Cerebellar nuclear complex (tissue), 1 donor: ENCODE measurements around the gene LIN9.

Experiments used
- DNase-seq, 2 experiments: peaks; one replicate each; lab custom pipeline; 2025; lab: John Stamatoyannopoulos, UW

The LIN9 gene

DNA sequence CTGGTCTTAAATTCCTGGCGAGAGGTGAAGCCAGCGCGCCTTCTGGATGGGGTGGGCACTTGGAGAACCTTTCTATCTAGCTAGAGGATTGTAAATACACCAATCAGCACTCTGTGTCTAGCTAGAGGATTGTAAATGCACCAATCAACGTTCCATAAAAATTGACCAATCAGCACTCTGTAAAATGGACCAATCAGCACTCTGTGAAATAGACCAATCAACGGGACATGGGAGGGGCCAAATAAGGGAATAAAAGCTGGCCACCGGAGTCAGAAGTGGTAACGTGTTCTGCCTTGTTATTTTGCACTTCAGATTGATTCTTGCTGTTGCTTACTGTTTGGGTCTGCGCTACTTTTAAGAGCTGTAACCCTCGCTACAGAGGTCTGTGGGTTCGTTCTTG lies 12.0 kb upstream of the LIN9 start:
- DNase-seq, result no peak

DNA sequence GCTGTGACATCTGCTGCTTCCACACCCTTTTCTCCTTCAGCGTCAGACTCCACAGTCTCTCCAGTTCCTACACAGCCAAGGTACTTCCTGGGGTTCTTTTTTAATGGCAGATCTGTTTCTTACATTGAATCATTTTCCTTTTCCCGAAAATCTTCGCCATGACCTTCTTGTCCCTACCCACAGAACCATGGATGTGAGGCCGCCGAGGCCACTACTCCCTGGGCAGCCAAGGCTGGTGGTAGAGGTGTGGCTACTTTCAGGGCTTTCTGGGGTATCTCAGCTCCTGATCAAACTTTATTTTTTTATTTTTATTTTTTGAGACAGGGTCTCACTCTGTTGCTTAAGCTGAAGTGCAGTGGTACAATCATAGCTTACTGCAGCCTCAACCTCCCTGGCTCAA lies 9.5 kb upstream of the LIN9 start:
- no peak for DNase-seq

DNA sequence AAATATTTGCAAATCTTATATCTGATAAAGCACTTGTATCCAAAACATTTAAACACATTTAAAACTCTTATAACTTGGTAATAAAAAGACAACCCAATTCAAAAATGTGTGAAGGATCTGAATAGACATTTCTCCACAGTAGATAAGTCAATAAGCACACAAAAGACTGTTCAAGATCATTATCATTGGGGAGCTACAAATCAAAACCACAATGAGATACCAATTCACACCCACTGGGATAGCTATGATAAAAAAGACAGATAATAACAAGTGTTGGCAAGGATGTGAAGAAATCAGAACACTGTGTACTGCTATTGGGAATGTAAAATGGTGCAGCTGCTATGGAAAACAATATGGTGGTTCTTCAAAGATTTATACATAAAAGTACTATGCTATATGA lies 5.1 kb upstream of the LIN9 start:
- no peak for DNase-seq

DNA sequence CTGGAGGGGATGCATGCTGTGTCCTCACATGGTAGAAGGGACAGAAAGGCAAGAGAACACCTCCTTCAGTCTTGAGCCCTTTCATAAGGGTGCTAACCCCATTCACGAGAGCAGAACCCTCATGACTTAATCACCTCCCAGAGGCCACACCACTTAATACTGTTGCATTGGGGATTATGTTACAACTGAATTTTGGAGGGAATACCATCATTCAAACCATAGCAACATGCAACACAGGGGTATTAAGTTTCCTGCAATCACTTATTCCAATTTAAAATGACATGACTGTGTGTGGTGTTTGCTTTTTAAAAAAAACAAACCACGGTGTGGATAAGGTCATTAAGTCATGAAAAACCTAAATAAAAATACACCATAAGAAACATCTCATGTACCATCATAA lies 3.1 kb upstream of the LIN9 start:
- DNase-seq, result no peak

DNA sequence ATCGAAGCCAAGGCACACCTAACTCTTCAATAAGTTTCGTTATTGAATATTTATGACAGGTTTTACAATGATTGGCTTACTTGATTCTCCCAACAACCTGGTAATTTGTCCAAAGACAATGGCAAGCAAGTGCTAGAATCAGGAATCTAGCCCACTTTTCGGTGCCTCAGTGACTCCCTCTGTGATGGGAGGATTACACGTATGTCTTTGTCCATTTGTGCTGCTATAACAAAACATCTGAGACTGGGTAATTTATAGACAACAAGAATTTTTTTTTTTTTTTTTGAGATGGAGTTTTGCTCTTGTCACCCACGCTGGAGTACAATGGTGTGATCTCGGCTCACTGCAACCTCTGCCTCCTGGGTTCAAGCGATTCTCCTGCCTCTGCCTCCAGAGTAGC lies 2.4 kb upstream of the LIN9 start:
- DNase-seq, result no peak

DNA sequence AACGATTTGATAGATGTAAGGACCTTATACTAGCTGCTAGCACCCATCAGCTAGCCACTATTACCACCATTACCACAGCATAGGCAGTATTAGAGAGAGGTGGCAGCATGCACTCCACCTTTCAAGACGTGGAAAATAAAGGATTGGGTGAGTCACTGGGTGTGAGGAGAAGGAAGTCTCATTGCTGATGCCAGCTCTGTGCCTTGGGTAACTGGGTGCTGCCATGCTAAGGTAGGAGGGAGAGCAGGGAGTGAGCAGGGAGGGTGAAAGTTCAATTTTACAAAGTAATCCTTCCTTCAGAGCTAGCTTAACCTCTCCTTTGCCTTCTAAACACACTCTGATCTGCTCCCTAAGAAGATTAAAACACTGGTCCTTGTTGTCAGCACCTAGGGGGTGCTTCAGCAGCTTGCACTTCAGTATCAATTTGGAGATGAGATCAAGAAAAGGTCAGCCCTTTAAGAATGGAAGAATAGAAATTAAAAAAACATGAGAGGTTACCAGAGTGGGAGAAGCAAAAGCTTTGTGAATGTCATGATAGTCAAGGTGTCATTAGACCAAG lies 1.8 kb upstream of the LIN9 start:
- DNase-seq, result no peak

DNA sequence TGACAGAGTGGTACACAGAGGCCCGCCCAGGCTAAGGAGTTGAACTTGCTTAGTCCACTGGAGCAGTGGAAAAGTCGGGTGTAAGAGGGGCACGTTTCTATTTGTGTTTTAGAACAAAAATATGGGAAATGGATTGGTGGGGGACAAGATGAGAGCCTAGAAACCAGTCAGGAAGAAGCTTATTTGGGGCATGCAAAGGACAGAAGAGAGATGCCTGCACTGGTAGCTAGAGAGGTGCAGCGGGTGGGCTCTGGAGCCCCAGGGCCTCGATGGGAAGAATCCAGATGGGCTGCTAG lies 1.2 kb upstream of the LIN9 start:
- no peak for DNase-seq

DNA sequence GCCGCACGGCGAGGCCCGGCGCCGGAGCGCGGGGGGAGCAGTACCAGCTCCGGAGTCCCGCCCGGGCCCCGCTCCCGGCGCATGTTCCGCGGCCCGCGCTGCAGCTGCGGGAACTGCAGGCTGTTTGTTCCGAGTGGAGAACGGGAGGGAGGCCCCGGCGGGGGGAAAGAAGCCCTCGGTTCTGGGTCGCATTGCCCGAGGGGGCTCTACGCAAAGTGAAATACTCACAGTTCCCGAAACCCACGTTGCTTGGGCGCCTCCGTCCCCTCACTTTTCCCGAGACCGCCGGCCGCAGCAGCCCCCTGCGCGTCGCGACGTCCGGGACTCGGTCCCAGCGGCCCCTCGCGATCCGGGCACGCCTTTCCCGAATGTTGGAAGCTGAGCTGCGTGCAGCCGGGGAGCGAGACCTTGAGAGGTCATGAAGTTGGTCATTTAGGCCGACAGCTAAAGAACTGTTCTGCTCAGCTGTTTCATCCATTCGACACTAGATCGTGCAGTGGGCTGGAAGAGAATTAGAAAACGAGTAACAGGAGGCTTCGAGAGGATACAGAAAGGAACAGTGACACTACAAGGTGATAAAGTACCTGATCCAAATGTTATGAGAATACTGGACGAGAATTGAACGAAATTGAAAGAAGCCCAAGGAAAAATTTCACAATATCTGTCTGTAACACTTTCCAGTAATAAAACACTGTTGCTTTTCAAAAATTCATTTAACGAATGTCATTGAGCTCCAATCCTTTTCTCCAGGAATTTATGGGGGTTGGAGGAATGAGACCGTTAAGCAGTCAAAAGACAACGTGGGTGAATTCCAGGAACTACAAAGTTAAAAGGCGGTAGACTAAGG lies 657 bp upstream of the LIN9 start:
- DNase-seq, result no peak

DNA sequence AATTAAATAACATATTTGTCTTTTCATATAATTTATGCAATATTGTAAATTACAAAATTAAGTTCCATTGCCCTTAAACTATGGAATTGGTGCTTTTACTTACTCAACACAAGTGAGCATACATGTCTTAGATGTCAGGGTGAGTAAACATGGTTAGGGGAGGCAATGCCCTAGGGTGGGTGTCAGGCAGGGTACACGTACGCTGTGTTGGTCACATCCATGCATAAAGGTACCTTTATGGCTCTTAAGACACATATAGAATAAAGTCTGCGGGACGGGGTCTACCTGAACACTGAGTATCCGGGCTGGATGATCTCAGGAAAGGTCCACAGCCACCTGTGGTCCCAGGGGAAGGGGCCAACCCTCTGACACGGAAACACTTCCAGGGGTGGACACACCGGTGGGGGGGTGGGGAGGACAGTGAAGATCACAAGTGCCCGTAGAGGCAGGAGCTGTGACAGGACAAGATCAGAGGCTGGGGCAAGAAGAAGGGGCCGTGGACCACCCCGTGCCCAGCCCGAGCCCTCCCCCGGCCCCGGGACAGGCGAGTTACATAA lies 720 bp downstream of the LIN9 start:
- no peak for DNase-seq

DNA sequence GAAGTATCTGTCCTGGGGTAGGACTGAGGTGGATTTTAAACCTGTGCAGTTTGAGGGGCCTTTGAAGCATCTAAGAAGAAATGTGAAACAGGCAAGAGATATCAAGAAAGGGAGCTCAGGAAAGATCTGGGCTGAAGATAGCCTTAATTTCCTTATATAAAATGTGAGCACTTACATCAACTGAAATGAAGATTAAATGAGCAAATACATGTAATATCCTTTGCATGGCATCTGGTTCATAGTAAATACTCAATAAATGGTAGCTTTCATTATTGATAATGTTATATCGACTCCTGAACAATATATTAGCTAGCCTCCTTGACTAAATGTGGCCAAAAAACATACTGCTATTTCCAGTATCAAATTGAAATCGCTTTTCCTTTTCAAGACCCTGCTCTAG lies 2.5 kb downstream of the LIN9 start:
- no peak for DNase-seq

DNA sequence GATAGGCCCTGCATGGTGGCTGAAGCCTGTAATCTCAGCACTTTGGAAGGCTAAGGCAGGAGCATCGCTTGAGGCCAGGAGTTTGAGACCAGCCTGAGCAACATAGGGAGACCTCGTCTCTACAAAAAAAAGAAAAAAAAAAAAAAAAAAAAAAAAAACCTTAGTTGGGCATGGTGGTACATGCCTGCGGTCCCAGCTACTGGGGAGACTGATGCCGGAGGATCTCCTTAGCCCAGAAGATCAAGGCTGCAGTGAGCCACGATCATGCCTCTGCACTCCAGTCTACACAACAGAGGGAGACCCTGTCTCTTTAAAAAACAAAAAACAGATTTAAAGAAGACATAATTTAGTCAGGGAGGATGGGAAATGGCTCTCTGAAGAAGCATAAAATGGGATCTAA lies 3.8 kb downstream of the LIN9 start:
- no peak for DNase-seq

DNA sequence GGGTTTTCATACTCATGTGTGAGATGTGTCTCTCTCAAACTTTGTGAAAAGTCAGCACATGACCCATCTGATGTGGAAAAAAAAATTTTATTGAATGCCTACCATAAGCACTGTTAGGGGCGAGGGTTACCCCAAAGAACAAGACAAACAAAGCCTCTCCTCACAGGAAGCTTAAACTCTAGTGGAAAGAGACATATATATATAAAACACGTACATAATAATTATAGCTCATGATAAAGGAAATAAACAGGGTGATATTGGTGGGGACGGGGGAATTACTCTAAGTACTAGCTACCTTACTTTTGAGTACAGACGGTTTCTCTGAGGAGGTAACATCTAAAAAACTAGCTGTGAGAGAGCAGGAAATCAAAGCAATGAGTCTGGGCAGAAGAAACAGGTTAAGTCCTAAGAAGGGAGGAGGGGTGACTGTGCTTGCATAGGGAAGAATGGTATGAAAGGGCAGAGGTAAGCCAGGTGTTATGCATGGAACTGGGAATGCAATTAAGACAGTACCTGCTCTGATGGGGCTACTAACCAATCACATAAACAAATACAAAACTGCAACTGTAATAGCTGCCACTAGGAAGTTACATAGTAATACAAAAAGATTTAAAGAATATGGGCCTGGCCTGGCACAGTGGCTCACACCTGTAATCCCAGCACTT lies 4.5 kb downstream of the LIN9 start:
- DNase-seq, result no peak

DNA sequence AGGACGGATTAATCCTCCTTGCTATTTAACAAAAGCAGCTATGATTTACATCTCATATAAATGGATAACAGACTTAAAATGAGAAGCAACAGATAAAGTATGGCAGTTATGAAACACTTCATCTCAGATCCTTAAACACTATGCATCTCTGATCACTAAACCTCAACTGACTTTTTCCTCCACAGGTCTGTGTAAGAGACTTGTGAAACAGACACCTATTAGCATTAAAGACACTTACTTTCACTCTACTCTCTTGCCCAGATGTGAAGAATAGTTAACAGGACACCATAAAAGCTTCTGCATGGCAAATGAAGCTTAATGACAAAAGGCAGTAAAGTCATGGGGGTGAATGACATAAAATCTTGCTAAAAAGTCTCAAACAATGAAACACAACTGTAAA lies 6.2 kb downstream of the LIN9 start:
- no peak for DNase-seq

DNA sequence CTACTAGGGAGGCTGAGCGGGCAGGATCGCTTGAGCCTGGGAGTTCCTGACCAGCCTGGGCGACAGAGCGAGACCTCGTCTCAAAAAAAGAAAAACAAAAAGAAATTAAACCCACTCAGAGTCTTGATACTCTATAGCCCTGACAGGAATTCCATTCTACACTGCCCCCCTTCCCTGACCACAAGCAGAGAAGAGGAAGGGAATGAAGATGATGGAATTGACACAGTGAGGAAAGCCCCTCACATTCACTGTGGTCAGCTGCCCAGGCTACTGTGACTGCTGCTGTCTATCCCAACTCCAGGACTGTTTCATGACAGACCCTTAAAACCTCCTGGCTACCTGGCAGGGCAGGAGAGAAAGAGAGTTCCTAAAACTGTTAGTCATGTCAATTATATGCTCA lies 12.1 kb downstream of the LIN9 start:
- DNase-seq, result no peak

DNA sequence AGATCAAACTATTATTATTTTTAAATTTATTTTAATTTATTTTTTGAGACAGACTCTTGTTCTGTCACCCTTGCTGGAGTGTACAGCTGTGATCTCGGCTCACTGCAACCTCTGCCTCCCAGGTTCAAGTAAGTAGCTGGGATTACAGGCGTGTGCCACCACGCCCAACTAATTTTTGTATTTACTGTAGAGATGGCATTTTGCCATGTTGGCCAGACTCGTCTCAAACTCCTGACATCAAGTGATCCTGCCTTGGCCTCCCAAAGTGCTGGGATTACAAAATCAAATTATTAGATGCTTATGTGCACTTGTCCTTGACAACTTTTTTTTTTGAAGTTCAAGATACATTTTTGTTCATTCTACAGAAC lies 15.4 kb downstream of the LIN9 start:
- DNase-seq, result no peak

DNA sequence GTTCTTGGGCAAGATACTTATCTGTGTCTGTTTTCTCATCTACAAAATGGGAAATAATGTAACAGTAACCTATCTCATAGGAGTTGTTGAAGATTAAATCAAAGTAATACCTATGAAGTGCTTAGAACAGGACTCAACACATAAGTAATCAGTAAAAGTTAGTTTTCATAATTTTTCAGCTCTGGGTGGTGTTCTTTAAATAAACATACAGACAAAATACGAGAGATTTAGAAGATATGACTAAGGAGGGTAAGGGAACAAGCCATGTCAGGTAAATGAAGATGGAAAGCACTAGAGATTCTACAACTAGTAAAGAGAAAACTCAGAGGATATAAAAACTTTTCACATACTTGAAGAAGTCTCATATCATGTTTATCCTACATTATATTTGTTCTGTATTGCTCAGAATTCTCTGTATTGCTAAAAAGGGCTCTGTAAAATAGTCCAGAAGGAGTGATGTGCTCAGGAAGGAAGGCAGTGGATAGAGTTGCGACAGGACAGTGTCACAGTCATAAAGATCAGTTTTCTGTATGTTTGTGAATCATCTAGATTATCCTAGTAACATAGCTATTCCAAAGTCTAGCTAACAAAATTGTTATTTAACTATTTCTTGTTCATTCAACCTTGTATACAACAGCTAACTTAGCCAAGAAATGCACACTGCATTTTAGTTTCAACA lies 16.0 kb downstream of the LIN9 start:
- DNase-seq, result no peak

DNA sequence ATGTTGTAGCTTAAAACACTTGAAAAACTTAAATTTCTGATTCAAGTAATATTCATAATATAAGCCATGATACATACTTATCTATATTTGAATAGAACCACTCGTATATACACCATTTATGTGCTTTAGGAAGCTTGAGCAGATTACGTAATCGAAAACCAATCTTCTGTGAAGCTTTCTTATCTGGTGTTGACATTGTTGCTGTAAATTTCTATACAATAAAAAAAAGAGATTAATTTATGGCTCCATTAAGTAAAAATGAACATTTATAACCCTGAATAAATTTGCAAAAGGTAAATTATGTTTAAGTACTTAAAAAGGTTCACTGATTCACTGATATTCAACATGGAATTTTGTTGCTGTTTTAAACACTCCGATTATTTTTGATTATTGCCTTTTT lies 21.4 kb downstream of the LIN9 start:
- no peak for DNase-seq

DNA sequence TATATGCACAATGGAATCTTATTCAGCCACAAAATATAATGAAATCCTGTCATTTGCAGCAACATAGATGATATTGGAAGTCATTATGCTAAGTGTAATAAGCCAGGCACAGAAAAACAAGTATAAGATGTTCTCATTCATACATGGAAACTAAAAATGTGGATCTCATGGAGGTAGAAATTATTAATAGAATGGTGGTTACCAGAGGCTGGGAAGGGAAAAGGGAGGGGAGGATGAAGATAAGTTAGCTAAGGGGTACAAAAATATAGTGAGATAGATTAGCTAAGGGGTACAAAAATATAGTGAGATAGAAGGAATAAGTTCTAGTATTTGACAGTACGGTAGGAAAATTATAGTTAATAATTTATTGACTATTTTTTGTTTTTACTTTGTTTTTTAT lies 27.9 kb downstream of the LIN9 start:
- DNase-seq, result no peak

DNA sequence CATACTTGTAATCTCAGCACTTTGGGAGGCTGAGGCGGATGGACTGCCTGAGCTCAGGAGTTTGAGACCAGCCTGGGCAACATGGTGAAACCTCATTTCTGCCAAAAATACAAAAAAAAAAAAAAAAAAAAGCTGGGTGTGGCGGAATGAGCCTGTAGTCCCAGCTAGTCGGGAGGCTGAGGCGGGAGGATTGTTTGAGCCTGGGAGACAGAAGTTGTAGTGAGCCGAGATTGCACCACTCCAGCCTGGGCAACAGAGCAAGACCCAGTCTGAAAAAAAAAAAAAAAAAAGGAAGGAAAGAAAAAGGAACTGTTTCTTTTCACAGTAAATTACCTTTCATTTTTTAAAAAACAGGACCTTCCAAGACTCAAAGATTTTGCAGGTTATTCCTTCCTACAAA lies 29.5 kb downstream of the LIN9 start:
- no peak for DNase-seq

DNA sequence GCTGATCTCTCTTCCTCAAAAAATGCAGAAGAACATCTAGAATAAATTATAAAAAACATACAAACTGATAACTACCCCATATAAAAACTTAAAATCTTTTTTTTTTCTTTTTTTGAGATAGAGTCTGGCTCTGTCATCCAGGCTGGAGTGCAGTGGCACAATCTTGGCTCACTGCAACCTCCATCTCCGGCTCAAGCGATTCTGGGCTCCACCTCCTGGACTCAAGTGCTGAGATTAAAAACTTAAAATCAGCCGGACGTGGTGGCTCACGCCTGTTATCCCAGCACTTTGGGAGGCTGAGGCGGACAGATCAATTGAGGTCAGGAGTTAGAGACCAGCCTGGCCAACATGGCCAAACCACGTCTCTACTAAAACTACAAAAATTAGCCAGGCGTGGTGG lies 31.1 kb downstream of the LIN9 start:
- no peak for DNase-seq

DNA sequence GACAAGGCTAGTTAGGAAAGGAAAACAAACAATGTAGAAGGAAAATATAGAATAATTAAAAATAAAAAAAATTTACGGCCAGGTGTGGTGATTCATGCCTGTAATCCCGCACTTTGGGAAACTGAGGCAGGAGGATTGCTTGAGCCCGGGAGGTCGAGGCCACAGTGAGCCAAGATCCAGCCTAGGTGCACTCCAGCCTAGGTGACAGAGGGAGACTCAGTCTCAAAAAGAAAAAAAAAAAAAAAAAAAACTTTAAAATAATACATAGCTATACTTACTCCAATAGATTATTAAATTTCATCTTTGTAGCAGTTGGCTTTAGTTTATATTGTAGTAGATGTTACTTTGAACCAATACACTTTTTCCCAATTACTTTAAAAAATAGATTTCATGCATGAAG lies 32.0 kb downstream of the LIN9 start:
- DNase-seq, result no peak

DNA sequence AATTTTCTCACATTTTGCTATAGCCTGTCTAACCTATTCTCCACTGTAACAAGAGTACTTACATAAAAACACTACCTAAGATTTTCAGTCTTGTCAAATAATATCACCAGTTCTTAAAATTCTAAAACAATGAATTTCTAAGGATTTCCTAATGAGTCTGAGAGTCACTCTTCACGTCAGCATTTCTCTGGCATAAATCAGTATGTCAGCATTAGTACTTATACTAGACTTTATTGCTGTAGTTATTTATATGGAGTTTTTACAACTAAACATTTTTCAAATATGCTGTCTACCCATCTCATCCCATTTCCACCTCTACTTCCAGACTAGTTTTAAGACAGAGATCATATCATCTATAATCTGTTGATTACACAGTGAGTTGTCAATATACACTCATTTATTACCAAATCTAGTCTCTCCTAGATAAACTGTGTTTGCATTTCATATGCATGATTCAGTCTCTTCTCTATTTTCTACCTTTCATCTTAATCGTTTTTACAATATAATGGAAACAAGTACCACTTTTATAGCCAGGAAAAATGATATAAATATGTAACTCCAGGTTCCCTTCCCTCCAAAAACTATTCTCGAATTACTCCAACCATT lies 32.8 kb downstream of the LIN9 start:
- no peak for DNase-seq

DNA sequence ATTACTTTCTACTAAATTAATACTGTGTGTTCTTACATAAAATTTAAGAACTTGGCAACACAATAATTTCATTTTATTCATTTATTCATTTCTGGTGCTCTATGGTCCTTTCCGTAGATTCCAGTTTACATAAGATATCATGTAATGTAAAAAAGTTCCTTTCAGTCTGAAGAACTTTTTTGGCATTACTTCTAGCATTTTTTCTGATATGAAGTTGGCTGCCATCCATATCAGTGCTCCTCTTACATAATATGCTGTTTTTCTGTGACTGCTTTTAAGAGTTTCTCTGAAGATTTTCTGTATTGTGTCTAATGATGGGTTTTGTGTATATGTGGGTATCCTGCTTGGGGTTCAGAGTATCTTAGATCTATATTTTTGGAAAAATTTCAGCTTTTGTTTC lies 34.8 kb downstream of the LIN9 start:
- DNase-seq, result no peak
